ENCODE data around the gene INAVA. TPM values are rescaled to one million over a fixed set of nuclear protein-coding genes. Genes with fewer than 3 reads are reported as not detected.

INAVA gene
- total RNA-seq, 6 donors from 2014 or later: 8.9 to 21.0 (median 16.3) TPM

GRCh38 chr1:200869753-200870391 is 24.8 kb upstream of the INAVA start:
- TF ChIP-seq EP300 (IDR thresholded peaks at IDR 0.05): no peak
- no peak for TF ChIP-seq POLR2A (IDR thresholded peaks at IDR 0.05)
- no peak for TF ChIP-seq CTCF (IDR thresholded peaks at IDR 0.05)
- no peak for TF ChIP-seq POLR2AphosphoS5 (IDR thresholded peaks at IDR 0.05)
- peaks cover 12 to 16% (median 13%) of the 10 kb centered on the region in 4 donors for H3K4me1 ChIP-seq
- no peaks in the 10 kb centered on the region for H3K36me3 ChIP-seq
- WGBS, 2 donors: 77 to 86% methylated on average over 7 to 9 of the region's 9 CpGs
- peaks cover 0 to 19% (median 11%) of the 10 kb centered on the region in 4 donors for H3K27me3 ChIP-seq
- peak overlapping the region in 1 of 4 donors; percentile 14 for H3K27ac ChIP-seq
- peak in 1 of 2 donors; percentile 29 for DNase-seq
- no peaks in the 10 kb centered on the region for H3K9me3 ChIP-seq
- ATAC-seq (ENCODE audit: low FRiP score in 2 of 2): no peak
- H3K4me3 ChIP-seq: no peak overlapping the region

GRCh38 chr1:200872446-200873115 is 22.1 kb upstream of the INAVA start, which contains the start of gene GPR25:
Gene GPR25 (plus strand): TSS chr1:200872981. CDS start chr1:200873038, 57 bp downstream.
- Histone ChIP-seq H3K27ac (peak within 1 kb of the TSS in 2 of 4 donors; percentile 13 to 45), H3K27me3 (peaks cover 0 to 19% (median 11%) of the 10 kb centered on the region in 4 donors), H3K9me3 (no peaks in the 10 kb centered on the region), H3K4me1 (peaks cover 12 to 16% (median 13%) of the 10 kb centered on the region in 4 donors), H3K36me3 (no peaks in the 10 kb centered on the region), H3K4me3 (peak within 1 kb of the TSS in 3 of 4 donors; percentile 26 to 40 (median 36))
- no peak for DNase-seq
- 85 to 87% methylated on average over 15 to 20 of the region's 23 CpGs for WGBS, 2 donors
- TF ChIP-seq POLR2AphosphoS5 (IDR thresholded peaks at IDR 0.05): no peak
- no peak for TF ChIP-seq CTCF (IDR thresholded peaks at IDR 0.05)
- TF ChIP-seq POLR2A (IDR thresholded peaks at IDR 0.05): no peak
- no peak for TF ChIP-seq EP300 (IDR thresholded peaks at IDR 0.05)
- ATAC-seq (ENCODE audit: low FRiP score in 2 of 2): no peak

GRCh38 chr1:200873116-200873670 is 21.5 kb upstream of the INAVA start:
- Histone ChIP-seq H3K9me3 (no peaks in the 10 kb centered on the region), H3K27me3 (peaks cover 0 to 19% (median 11%) of the 10 kb centered on the region in 4 donors), H3K36me3 (no peaks in the 10 kb centered on the region), H3K27ac (peak overlapping the region in 2 of 4 donors; percentile 13 to 45), H3K4me3 (peak overlapping the region in 3 of 4 donors; percentile 26 to 40 (median 36)), H3K4me1 (peaks cover 12 to 16% (median 13%) of the 10 kb centered on the region in 4 donors)
- DNase-seq (peak in 1 of 2 donors; percentile 86), ATAC-seq (ENCODE audit: low FRiP score in 2 of 2) (peak; percentile 27 to 36)
- no peak for TF ChIP-seq POLR2A (IDR thresholded peaks at IDR 0.05)
- no peak for TF ChIP-seq EP300 (IDR thresholded peaks at IDR 0.05)
- TF ChIP-seq POLR2AphosphoS5 (IDR thresholded peaks at IDR 0.05): no peak
- TF ChIP-seq CTCF (IDR thresholded peaks at IDR 0.05): no peak
- 20% methylated on average over 5 of the region's 61 CpGs; no CpG with 5 or more reads in 1 of the 2 donors for WGBS, 2 donors

- Histone ChIP-seq H3K4me3 (peak overlapping the region in 3 of 4 donors; percentile 26 to 40 (median 36)), H3K27me3 (peaks cover 0 to 19% (median 11%) of the 10 kb centered on the region in 4 donors), H3K9me3 (no peaks in the 10 kb centered on the region), H3K4me1 (peaks cover 12 to 16% (median 13%) of the 10 kb centered on the region in 4 donors), H3K27ac (peak overlapping the region in 2 of 4 donors; percentile 13 to 45), H3K36me3 (no peaks in the 10 kb centered on the region)
- 29 to 60% methylated on average over 3 to 35 of the region's 66 CpGs for WGBS, 2 donors
- DNase-seq (peak in 1 of 2 donors; percentile 83), ATAC-seq (ENCODE audit: low FRiP score in 2 of 2) (peak; percentile 23 to 49)
- no peak for TF ChIP-seq EP300 (IDR thresholded peaks at IDR 0.05)
- no peak for TF ChIP-seq POLR2A (IDR thresholded peaks at IDR 0.05)
- TF ChIP-seq POLR2AphosphoS5 (IDR thresholded peaks at IDR 0.05): no peak
- no peak for TF ChIP-seq CTCF (IDR thresholded peaks at IDR 0.05)
Observed at GRCh38 chr1:200873671-200874397, 20.9 kb upstream of the INAVA start.

All from upper lobe of left lung (tissue), 6 donors.